Right ventricle myocardium superior (tissue), 1 donor: ENCODE measurements around the gene GALNT9. TPM values are rescaled to one million over a fixed set of nuclear protein-coding genes. Genes with fewer than 3 reads are reported as not detected.
A peak's percentile ranks its signal among the peaks of the same experiment; 100 is the strongest.
"Not testable (repeated sequence)": the region's sequence is repeated elsewhere in the genome, so short reads cannot be mapped to it uniquely, and the experiment has no call there.

Experiments
- ATAC-seq: fragments of 200-7000 bp; cut with Tn5 transposase; one replicate; pipeline ENCODE4 v1.9.1; 2020; ENCODE audit warnings: mild to moderate bottlenecking; ENCODE audit not compliant: poor library complexity
- DNase-seq: peaks from one replicate; pipeline ENCODE4 v3.0.0-alpha.2; 2020
- intact Hi-C: fragments of 100-400 bp; cut with DNase I; formaldehyde crosslinking; loops from one replicate; pipeline ENCODE4 v1.11.2; 2022
- total RNA-seq: library from RNA; stranded (reverse); fragmentation: NEBNext Ultra II Directional; extraction: Animal tissue kit (Norgen Biotek cat#: 25700); gene quantifications from one replicate; pipeline ENCODE4 v1.2.1, GENCODE V29; 2021
- donor health status: DM: no; HTN: yes; CAD: no; lungs with severe emphysema.

Gene GALNT9
- total RNA-seq, 1 donor from 2014 or later, result not detected

- DNase-seq, result peak; percentile 27
- no peak for ATAC-seq
- intact Hi-C loops, result no loop called here
Measured at GRCh38 chr12:132277374-132277941, 51.9 kb downstream of the GALNT9 start.

- intact Hi-C loops, result no loop called here
- no peak for ATAC-seq
- no peak for DNase-seq
Measured at GRCh38 chr12:132276827-132277373, 52.5 kb downstream of the GALNT9 start.

GRCh38 chr12:132276066-132276826 is 53.1 kb downstream of the GALNT9 start:
- intact Hi-C loops, result no loop called here
- ATAC-seq (no peak), DNase-seq (peak; percentile 24)

- DNase-seq (peak; percentile 43), ATAC-seq (no peak)
- intact Hi-C loops, result no loop called here
Measured at GRCh38 chr12:132275631-132276030, 53.8 kb downstream of the GALNT9 start.

- intact Hi-C loops, result no loop called here
- DNase-seq, result peak; percentile 50
- no peak for ATAC-seq
Measured at GRCh38 chr12:132275110-132275531, 54.3 kb downstream of the GALNT9 start.

GRCh38 chr12:132273992-132274334 is 55.4 kb downstream of the GALNT9 start:
- DNase-seq, result no peak
- ATAC-seq, result no peak
- intact Hi-C loops, result no loop called here

GRCh38 chr12:132272711-132273110 is 56.7 kb downstream of the GALNT9 start:
- DNase-seq (no peak), ATAC-seq (no peak)
- intact Hi-C loops, result no loop called here

GRCh38 chr12:132271755-132272092 is 57.7 kb downstream of the GALNT9 start:
- intact Hi-C loops, result no loop called here
- no peak for ATAC-seq
- no peak for DNase-seq

- ATAC-seq, result no peak
- intact Hi-C loops, result no loop called here
- no peak for DNase-seq
Measured at GRCh38 chr12:132270969-132271754, 58.2 kb downstream of the GALNT9 start.

- intact Hi-C loops, result no loop called here
- DNase-seq (no peak), ATAC-seq (no peak)
Measured at GRCh38 chr12:132270516-132270915, 58.9 kb downstream of the GALNT9 start.

- DNase-seq (no peak), ATAC-seq (no peak)
- intact Hi-C loops, result no loop called here
Measured at GRCh38 chr12:132269271-132269968, 60.0 kb downstream of the GALNT9 start.

GRCh38 chr12:132268674-132269073 is 60.7 kb downstream of the GALNT9 start:
- ATAC-seq, result no peak
- intact Hi-C loops, result no loop called here
- no peak for DNase-seq

GRCh38 chr12:132267873-132268272 is 61.5 kb downstream of the GALNT9 start:
- no peak for ATAC-seq
- intact Hi-C loops, result no loop called here
- DNase-seq, result no peak

- intact Hi-C loops, result no loop called here
- ATAC-seq (no peak), DNase-seq (no peak)
Measured at GRCh38 chr12:132266802-132267201, 62.6 kb downstream of the GALNT9 start.

GRCh38 chr12:132266370-132266769 is 63.0 kb downstream of the GALNT9 start:
- ATAC-seq (no peak), DNase-seq (no peak)
- intact Hi-C loops, result no loop called here

- ATAC-seq, DNase-seq, intact Hi-C loops: not testable (repeated sequence)
Measured at GRCh38 chr12:132265822-132266221, 63.6 kb downstream of the GALNT9 start.

GRCh38 chr12:132265056-132265800 is 64.2 kb downstream of the GALNT9 start:
- DNase-seq, result no peak
- ATAC-seq, result no peak
- intact Hi-C loops, result no loop called here
